H54 (cell line): Measurements from ENCODE around the gene USP35.

Source experiments
- DNase-seq: peaks from one replicate; pipeline ENCODE4 v3.0.0; 2011; ENCODE audit warnings: low spot score, mixed read lengths; ENCODE audit not compliant: insufficient read length
- FAIRE-seq: peaks from 3 replicates; lab custom pipeline; 2011; peaks lifted over from hg19 to GRCh38; lab: Jason Lieb, UNC
- POLR2A ChIP-seq: IDR thresholded peaks from 2 replicates; pipeline ENCODE4 v1.6.1; 2011; ENCODE audit warnings: low read depth, mild to moderate bottlenecking, low read length

USP35 gene

DNA sequence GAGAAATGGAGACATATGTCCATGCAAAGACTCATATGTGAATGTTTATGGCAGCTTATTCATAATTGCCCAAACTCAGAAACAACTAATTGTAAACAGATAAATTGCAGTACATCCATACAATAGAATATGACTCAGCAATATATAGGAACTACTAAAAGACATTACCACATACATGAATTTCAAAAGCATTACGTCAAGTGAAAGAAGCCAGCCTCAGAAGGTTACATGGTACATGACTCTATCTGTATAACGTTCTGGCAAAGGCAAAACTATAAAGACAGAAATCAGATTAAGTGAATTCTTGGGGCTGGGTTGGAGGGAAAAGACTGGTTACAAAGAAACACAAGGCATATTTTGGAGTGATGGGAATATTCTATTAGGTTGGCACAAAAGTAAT is 7.5 kb upstream of the USP35 start:
- DNase-seq (no peak), FAIRE-seq (no peak)
- no peak for TF ChIP-seq POLR2A

GRCh38 chr11:78187366-78188285 is 1.1 kb upstream of the USP35 start:
- TF ChIP-seq POLR2A: no peak
- FAIRE-seq (no peak), DNase-seq (peak; percentile 75)

DNA sequence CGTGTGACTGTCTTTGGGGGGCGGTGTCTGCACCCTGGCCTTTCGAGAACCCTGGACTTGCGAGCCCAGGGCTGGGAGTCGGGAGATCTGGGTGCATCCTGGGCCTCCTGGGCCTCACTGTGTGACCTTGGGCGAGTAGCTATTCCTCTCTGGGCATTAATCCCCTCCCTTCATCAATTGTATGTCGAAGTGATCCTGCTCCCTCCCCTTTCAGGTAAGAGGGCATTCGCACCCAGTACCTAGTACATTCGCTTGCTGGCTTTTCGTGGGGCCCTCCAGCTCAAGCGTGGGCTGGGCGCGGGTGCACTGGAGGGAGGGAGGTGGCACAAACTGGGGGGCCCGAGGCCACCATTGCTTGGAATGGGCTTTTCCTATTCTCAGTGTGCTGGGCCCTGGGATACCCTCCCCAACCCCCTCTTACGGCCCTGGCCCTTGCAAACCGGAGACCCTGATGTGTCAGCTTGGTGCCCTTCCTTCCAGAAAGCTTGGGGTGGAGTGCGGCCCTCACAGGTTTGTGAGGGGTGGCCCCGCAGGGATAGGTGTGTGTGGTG is 530 bp downstream of the USP35 start:
- no peak for TF ChIP-seq POLR2A
- no peak for DNase-seq
- FAIRE-seq: no peak

DNA sequence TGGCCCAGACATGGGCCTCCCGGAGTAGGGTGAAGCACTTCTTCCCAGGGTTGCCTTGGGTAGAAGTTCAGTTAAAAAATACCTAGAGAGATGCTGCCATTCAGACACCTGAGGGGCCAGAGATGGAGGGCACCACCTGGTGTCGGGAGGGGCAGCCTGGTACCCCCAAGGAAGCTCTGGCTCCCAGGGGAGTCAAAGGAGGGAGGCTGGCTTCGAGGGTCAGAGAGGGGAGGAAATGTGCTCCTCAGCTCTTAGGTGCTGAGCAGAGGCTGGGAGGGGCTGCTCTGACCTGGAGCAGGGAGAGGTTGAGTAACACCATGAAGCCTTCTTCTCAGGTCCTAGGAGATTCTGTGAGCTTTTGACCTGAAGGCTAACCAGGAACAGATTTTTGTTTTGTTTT is 1.1 kb downstream of the USP35 start:
- FAIRE-seq (no peak), DNase-seq (no peak)
- TF ChIP-seq POLR2A: no peak

GRCh38 chr11:78190374-78190773 is 1.7 kb downstream of the USP35 start:
- DNase-seq (no peak), FAIRE-seq (no peak)
- no peak for TF ChIP-seq POLR2A

DNA sequence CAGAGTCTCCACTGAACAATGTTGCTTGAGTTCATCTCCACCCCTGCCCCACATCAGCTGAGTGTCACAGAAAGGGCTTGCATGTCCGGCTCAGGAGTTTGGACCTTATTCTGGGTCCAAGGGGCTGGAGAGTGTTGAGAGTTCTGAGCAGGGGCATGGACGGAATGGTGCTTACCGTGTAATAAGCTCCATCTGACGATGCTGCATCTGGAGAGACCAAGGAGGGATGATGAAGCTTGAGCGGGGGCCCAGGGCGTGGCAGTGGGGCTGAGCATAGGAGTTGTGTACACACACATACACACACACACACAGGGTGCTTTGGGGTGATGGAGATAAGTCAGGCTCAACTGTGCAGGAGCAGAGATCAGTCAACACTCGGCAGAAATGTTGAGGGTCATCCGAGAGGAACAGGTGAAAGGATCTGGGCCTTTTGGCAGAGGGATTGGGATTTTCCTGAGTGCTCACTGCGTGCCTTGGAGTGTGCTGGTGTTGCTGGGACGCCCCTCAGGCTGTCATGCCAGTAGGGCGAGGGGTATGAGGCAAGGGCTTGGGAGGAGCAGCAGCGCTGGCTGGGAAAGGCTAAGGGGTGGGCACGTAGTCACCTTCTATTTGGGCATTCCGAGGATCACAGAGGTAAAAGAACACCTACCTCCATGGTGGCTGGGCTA is 2.3 kb downstream of the USP35 start:
- FAIRE-seq (no peak), DNase-seq (no peak)
- no peak for TF ChIP-seq POLR2A

DNA sequence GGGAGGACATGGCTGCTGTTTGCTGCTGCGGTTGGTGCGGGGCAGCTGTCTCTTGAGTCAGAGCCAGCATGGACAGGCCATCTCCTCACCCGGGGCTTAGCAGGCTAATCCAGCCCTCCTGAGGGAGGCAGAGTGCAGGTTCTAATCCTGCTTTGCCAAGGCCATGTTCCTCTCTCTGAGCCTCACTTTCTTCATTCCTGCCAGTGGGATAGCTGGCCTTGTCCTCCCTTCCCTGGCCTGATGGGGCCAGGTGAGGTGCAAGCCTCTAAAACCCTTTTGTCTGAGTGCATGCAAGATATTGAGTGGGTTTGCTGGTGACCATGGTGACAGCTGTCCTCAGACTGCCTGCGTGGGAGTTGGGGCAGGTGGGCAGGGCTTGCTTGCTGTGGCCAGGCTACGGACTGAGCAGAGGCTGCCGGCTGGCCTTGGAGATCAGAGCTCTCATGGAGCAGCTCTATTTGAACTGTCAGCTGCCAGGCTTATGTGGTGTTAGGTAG is 3.6 kb downstream of the USP35 start:
- DNase-seq: no peak
- no peak for TF ChIP-seq POLR2A
- FAIRE-seq: no peak

DNA sequence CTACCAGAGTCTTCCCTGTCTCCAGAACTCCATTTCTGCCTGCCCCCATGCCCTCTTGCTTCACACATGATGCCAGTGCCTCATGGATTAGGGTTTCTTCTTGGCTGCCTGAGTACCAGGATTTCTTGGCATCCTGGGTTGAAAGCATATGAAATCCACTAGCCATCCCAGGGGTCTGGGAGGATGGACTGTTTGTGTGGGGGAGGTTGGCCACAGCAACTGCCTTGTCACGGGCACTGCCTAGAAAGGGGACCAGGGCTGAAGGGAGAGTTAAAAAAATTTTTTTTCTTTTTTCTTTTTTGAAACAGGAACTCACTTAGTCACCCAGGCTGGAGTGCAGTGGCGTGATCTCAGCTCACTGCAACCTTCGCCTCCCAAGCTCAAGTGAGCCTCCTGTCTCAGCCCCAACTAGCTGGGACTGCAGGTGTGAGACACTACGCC is 4.2 kb downstream of the USP35 start:
- no peak for TF ChIP-seq POLR2A
- FAIRE-seq (no peak), DNase-seq (no peak)

DNA sequence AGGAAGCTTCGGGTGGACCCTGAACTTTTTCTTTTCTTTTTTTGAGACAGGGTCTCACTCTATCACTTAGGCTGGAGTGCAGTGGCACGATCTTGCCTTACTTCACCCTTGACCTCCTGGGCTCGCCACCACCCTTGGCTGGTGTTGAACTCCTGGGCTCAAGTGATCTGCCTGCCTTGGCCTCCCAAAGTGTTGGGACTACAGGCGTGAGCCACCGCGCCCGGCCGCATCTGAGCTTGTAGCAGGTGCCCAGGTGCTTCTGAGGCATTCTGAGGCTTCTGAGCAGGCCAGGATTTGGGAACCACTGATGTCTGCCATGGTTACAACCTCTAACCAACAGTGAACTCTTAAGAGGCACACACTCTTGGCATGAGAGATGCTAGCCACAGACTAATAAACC is 5.1 kb downstream of the USP35 start:
- FAIRE-seq: no peak
- no peak for DNase-seq
- no peak for TF ChIP-seq POLR2A

DNA sequence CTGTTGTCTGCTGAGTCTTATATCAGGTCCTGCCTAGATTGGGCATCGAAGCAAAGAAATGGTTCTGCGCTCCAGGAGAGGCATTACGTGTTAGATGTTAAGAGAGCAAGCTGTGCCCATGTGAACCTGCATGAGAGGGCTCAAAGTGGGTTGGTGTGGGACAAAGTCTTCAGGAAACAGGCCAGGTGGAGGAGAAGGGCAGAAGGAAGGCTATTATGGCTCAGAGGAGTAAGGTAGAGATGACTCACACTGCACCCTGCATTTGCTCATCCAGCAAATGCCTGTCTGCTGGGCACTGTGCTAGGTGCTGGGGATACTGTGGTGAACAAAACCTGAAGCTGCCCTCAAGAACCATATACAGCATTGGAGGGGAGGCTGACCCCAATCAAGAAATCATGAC is 5.8 kb downstream of the USP35 start:
- FAIRE-seq (no peak), DNase-seq (peak; percentile 37)
- TF ChIP-seq POLR2A: no peak

GRCh38 chr11:78195917-78196560 is 7.3 kb downstream of the USP35 start:
- DNase-seq: no peak
- FAIRE-seq: no peak
- no peak for TF ChIP-seq POLR2A

GRCh38 chr11:78196661-78197091 is 8.0 kb downstream of the USP35 start:
- DNase-seq (no peak), FAIRE-seq (no peak)
- TF ChIP-seq POLR2A: no peak

GRCh38 chr11:78197816-78198215 is 9.1 kb downstream of the USP35 start:
- TF ChIP-seq POLR2A: no peak
- no peak for DNase-seq
- no peak for FAIRE-seq
